HepG2 (cell line): ENCODE data around the gene CCNB1IP1. TPM values are rescaled to one million over a fixed set of nuclear protein-coding genes. Genes with fewer than 3 reads are reported as not detected.
A peak's percentile ranks its signal among the peaks of the same experiment; 100 is the strongest.

Source experiments
- AKNA ChIP-seq: sonication (generic); formaldehyde crosslinking; IDR thresholded peaks from 2 replicates; pipeline ENCODE4 v1.4.0; 2020; ENCODE audit warnings: missing genetic modification reagents, borderline replicate concordance
- DZIP1 ChIP-seq: sonication (generic); formaldehyde crosslinking; IDR thresholded peaks from 2 replicates; pipeline ENCODE4 v1.5.0; 2020; ENCODE audit warnings: mild to moderate bottlenecking, missing genetic modification reagents
- HDAC6 ChIP-seq: fragments of 200-600 bp; sonication (generic); IDR thresholded peaks from 2 replicates; pipeline ENCODE4 v1.7.0; 2017; ENCODE audit warnings: mild to moderate bottlenecking, antibody characterized with exemption, low read length, low read depth
- KAT2B ChIP-seq: fragments of 150-350 bp; IDR thresholded peaks from 2 replicates; pipeline ENCODE4 v1.6.1; 2014; ENCODE audit warnings: low read depth, low read length, borderline replicate concordance
- KDM5A ChIP-seq: fragments of 200-600 bp; sonication (generic); IDR thresholded peaks from 2 replicates; pipeline ENCODE4 v1.7.0; 2018; ENCODE audit warnings: antibody characterized with exemption, mild to moderate bottlenecking, low read length, borderline replicate concordance
- KDM5B ChIP-seq: sonication (generic); formaldehyde crosslinking; IDR thresholded peaks from 2 replicates; pipeline ENCODE4 v1.4.0; 2020; ENCODE audit warnings: missing genetic modification reagents, mild to moderate bottlenecking, borderline replicate concordance
- NFE2 ChIP-seq: sonication (generic); formaldehyde crosslinking; IDR thresholded peaks from 2 replicates; pipeline ENCODE4 v1.4.0; 2020; ENCODE audit warnings: missing genetic modification reagents
- NR3C1 ChIP-seq: sonication (generic); formaldehyde crosslinking; IDR thresholded peaks from 2 replicates; pipeline ENCODE4 v1.4.0; 2020; ENCODE audit warnings: missing genetic modification reagents
- PRDM4 ChIP-seq: sonication (generic); formaldehyde crosslinking; IDR thresholded peaks from 2 replicates; pipeline ENCODE4 v1.9.0; 2021; ENCODE audit warnings: missing genetic modification reagents, borderline replicate concordance
- ZIK1 ChIP-seq: sonication (generic); formaldehyde crosslinking; IDR thresholded peaks from 2 replicates; pipeline ENCODE4 v1.5.0; 2020; ENCODE audit warnings: mild to moderate bottlenecking, low read depth, missing genetic modification reagents, borderline replicate concordance
- ZNF232 ChIP-seq: sonication (generic); formaldehyde crosslinking; IDR thresholded peaks from 2 replicates; pipeline ENCODE4 v1.4.0; 2020; ENCODE audit warnings: missing genetic modification reagents, borderline replicate concordance
- ZNF235 ChIP-seq: sonication (generic); formaldehyde crosslinking; IDR thresholded peaks from 2 replicates; pipeline ENCODE4 v1.8.1; 2023; ENCODE audit warnings: mild to moderate bottlenecking, missing genetic modification reagents, borderline replicate concordance
- ZNF251 ChIP-seq: sonication (generic); formaldehyde crosslinking; IDR thresholded peaks from 2 replicates; pipeline ENCODE4 v1.9.0; 2021; ENCODE audit warnings: mild to moderate bottlenecking, missing genetic modification reagents
- ZSCAN29 ChIP-seq: sonication (generic); formaldehyde crosslinking; conservative IDR thresholded peaks from 2 replicates; pipeline ENCODE4 v1.4.0; 2020; ENCODE audit warnings: mild to moderate bottlenecking, missing genetic modification reagents
- polyA plus RNA-seq, 8 experiments: library from polyadenylated mRNA; depleted of rRNA in 3 of 8; stranded (reverse) in 7 of 8; unstranded in 1 of 8; fragments of >200 nt; fragmentation: Illumina TruSeq in 4 of 8; extraction: Trizol in 4 of 8; gene quantifications; 2 replicates each; pipeline versions ENCODE4 v1.2.1 to v1.2.3, GENCODE V29; 2011 to 2016; ENCODE audit warnings: low read depth in 4 of 8, missing spikeins in 1 of 8, mixed read lengths in 1 of 8; ENCODE audit not compliant: insufficient read depth in 1 of 8
- total RNA-seq, 5 experiments: library from RNA; depleted of rRNA; stranded (reverse); fragments of >200 nt; fragmentation: Illumina TruSeq; extraction: Trizol; gene quantifications; 2 replicates each; pipeline ENCODE4 v1.2.3, GENCODE V29; 2016; ENCODE audit warnings: low read depth in 1 of 5
- TF ChIP-seq, protein P1 (sequence below): sonication (generic); formaldehyde crosslinking; IDR thresholded peaks from 2 replicates; pipeline ENCODE4 v1.5.1; 2020; ENCODE audit warnings: mild to moderate bottlenecking, missing genetic modification reagents, moderate library complexity
- TF ChIP-seq, protein P2 (sequence below): sonication (generic); formaldehyde crosslinking; IDR thresholded peaks from 2 replicates; pipeline ENCODE4 v1.5.0; 2020; ENCODE audit warnings: missing genetic modification reagents

The CCNB1IP1 gene
- total and polyA plus RNA-seq, 2 of the 13 experiments (the other 11 are each of a cell fraction or from before 2014, with no cell fraction given): 98.3 to 125 TPM

DNA sequence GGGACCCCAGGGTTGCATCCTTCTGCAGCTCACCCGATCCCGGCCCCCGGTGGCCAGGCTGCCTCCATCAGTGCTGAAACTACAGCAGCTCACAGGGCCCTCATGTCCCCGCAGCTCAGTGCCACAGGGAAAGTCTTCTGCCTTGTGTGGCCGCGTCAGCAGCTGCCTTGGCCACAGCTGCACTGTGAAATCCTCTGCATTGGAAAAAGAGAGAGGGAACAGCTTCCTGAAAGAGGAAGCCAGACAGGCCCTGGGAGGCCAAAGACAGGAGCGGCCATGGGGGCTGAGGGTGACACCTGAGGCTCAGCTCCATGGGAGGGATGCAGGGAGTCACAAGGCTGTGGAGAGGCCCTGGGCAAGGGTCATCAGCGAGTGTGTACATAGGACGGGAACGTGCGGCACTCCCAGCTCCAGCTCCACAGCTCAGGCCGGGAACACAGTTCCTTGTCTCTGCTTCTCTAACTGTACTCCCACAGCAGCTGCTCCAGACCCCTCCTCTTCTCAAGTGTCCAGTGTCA, 43.1 kb upstream of the CCNB1IP1 start (continued):
- TF ChIP-seq PRDM4 (CRISPR knock-in tag) (no peak), ZNF251 (CRISPR knock-in tag) (no peak), KDM5B (CRISPR knock-in tag) (no peak; the same call in 1 of the 2 replicates), ZNF235 (CRISPR knock-in tag) (no peak), DZIP1 (CRISPR knock-in tag) (0 out of 2 replicates have a peak, but pooled peaks have one; percentile 20), NFE2 (no peak), KDM5A (no peak), NR3C1 (CRISPR knock-in tag) (no peak), KAT2B (no peak), HDAC6 (no peak), AKNA (CRISPR knock-in tag) (no peak), ZIK1 (CRISPR knock-in tag) (0 out of 2 replicates have a peak, but pooled peaks have one; percentile 54), ZSCAN29 (CRISPR knock-in tag) (no peak), ZNF232 (CRISPR knock-in tag) (no peak; the same call in 1 of the 2 replicates)
- TF ChIP-seq, protein P1, sequence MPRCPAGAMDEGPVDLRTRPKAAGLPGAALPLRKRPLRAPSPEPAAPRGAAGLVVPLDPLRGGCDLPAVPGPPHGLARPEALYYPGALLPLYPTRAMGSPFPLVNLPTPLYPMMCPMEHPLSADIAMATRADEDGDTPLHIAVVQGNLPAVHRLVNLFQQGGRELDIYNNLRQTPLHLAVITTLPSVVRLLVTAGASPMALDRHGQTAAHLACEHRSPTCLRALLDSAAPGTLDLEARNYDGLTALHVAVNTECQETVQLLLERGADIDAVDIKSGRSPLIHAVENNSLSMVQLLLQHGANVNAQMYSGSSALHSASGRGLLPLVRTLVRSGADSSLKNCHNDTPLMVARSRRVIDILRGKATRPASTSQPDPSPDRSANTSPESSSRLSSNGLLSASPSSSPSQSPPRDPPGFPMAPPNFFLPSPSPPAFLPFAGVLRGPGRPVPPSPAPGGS (CRISPR knock-in tag): peak; percentile 53; the same call in 1 of the 2 replicates
- TF ChIP-seq, protein P2, sequence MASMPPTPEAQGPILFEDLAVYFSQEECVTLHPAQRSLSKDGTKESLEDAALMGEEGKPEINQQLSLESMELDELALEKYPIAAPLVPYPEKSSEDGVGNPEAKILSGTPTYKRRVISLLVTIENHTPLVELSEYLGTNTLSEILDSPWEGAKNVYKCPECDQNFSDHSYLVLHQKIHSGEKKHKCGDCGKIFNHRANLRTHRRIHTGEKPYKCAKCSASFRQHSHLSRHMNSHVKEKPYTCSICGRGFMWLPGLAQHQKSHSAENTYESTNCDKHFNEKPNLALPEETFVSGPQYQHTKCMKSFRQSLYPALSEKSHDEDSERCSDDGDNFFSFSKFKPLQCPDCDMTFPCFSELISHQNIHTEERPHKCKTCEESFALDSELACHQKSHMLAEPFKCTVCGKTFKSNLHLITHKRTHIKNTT: no peak
